Heart right ventricle (tissue), 16 donors: ENCODE results near the gene FAM83G. TPM values are rescaled to one million over a fixed set of nuclear protein-coding genes. Genes with fewer than 3 reads are reported as not detected.

Experiments used
- ATAC-seq, 8 donors: fragments of 200-7000 bp; cut with Tn5 transposase; one replicate each; pipeline ENCODE4 v1.9.1; 2020; ENCODE audit warnings: mild to moderate bottlenecking in 8 of 8, moderate library complexity in 8 of 8, moderate number of reproducible peaks in 1 of 8
- DNase-seq, 2 donors: peaks; one replicate each; pipeline ENCODE4 v3.0.0-alpha.2; 2020
- H3K27ac ChIP-seq, 10 donors: fragments of 200-600 bp; sonication (generic) in 2 of 10; one replicate each; pipeline versions ENCODE4 v1.5.0 to v1.8.0; 2020 to 2022; ENCODE audit warnings: mild to moderate bottlenecking in 3 of 10
- H3K27me3 ChIP-seq, 7 donors: fragments of 200-600 bp; one replicate each; pipeline ENCODE4 v1.8.0; 2021 to 2022; ENCODE audit warnings: mild to moderate bottlenecking in 2 of 7
- H3K36me3 ChIP-seq, 9 donors: fragments of 200-600 bp; sonication (generic) in 1 of 9; one replicate each; pipeline versions ENCODE4 v1.5.0 to v1.8.0; 2020 to 2022; ENCODE audit warnings: mild to moderate bottlenecking in 2 of 9
- H3K4me1 ChIP-seq, 9 donors: fragments of 200-600 bp; sonication (generic) in 1 of 9; one replicate each; pipeline versions ENCODE4 v1.5.0 to v1.8.0; 2020 to 2022; ENCODE audit warnings: mild to moderate bottlenecking in 4 of 9
- H3K4me3 ChIP-seq, 10 donors: fragments of 200-600 bp; sonication (generic) in 2 of 10; one replicate each; pipeline versions ENCODE4 v1.5.0 to v1.8.0; 2020 to 2022; ENCODE audit warnings: mild to moderate bottlenecking in 7 of 10, moderate library complexity in 2 of 10
- H3K9me3 ChIP-seq, 11 donors: fragments of 200-600 bp in 10 of 11; sonication (generic) in 2 of 11; one replicate each; pipeline versions ENCODE4 v1.5.0 to v1.8.0; 2013 to 2022; ENCODE audit warnings: mild to moderate bottlenecking in 2 of 11, control low read depth in 1 of 11, moderate library complexity in 1 of 11
- CTCF ChIP-seq, 9 donors: fragments of 200-600 bp; sonication (generic) in 2 of 9; IDR thresholded peaks; one replicate each; pipeline versions ENCODE4 v1.5.0 to v1.8.0; 2021 to 2022; ENCODE audit warnings: antibody characterized with exemption in 9 of 9, mild to moderate bottlenecking in 5 of 9, moderate library complexity in 1 of 9
- WGBS, 2 donors: extraction: QIAGEN DNeasy Blood & Tissue Kit; methylation state at CpG; one replicate each; pipeline ENCODE4 v1.1.7; 2013; ENCODE audit warnings: inconsistent platforms in 1 of 2; 5-methylcytosine and 5-hydroxymethylcytosine counted together
- intact Hi-C, 10 donors: fragments of 100-400 bp; cut with DNase I; formaldehyde crosslinking; loops; one replicate each; pipeline versions ENCODE4 v1.11.1 to v1.14.2; 2022
- polyA plus RNA-seq, 2 donors: library from polyadenylated mRNA; stranded (reverse); fragments of 200-250 nt; gene quantifications; one replicate each; pipeline ENCODE4 v1.2.3, GENCODE V29; 2013
- total RNA-seq, 10 donors: library from RNA; stranded (reverse); fragmentation: NEBNext Ultra II Directional in 3 of 10; extraction: Animal tissue kit (Norgen Biotek cat#: 25700) in 3 of 10; gene quantifications; one replicate each; pipeline versions ENCODE4 v1.2.1 to v1.2.4, GENCODE V29; 2021 to 2023
- donor health status: Arrhythmogenic right ventricular cardiomyopathy.
- donor health status: ischemic (EF 13 %, LVEDD 7.1; RV severe dilation, severe dysfunction).
- donor health status: healthy with polysubstance abuse.
- donor health status: DM: no; HTN: yes; CAD: no.
- donor health status: DM: no; HTN: no; CAD: no.
- donor health status: ischemic (EF 25% LVEDD 6.9; RV normal size, moderate dysfunction).
- donor health status: ischemic (EF 25% LVEDD 5.7; RV mildly dilated, moderate dysfunction).
- donor health status: healthy.
- donor health status: DM: yes; HTN: yes; CAD: no.
- donor health status: Ischemic cardiomyopathy.
- donor health status: ischemic (EF 35%, LVEDD 5.7; RV mildly dilated, moderate dysfunction).
- donor health status: nonischemic (EF 11% LVEDD 7.7; RV severe dilation, severe dysfunction).
- donor health status: DM: yes; HTN: yes; CAD: no.
- donor health status: PGD.
- donor health status: ischemic (EF 29% LVEDD 5.4; RV normal size, mild dysfunction).
- donor health status: nonischemic (EF 23%, LVEDD 6.1; RV moderate dilation, normal function).

The FAM83G gene
- total and polyA plus RNA-seq, 12 donors, result 0.96 to 5.5 (median 1.7) TPM

GRCh38 chr17:18996458-18996857 lies 8.1 kb downstream of the FAM83G start:
- intact Hi-C loops, result no loop called here
- no peak for TF ChIP-seq CTCF (IDR thresholded peaks at IDR 0.05)
- Histone ChIP-seq H3K9me3 (peaks cover 0 to 19% (median 9%) of the 10 kb centered on the region in 11 donors), H3K4me1 (peaks cover 0 to 5% (median 0%) of the 10 kb centered on the region in 9 donors), H3K36me3 (no peaks in the 10 kb centered on the region), H3K27me3 (no peaks in the 10 kb centered on the region), H3K27ac (no peak overlapping the region), H3K4me3 (no peak overlapping the region)
- 90 to 91% methylated on average over 2 of the region's 2 CpGs for WGBS, 2 donors
- ATAC-seq (no peak), DNase-seq (no peak)

- intact Hi-C loops, result no loop called here
- H3K27me3 ChIP-seq, result no peaks in the 10 kb centered on the region
- no peak overlapping the region for H3K4me3 ChIP-seq
- TF ChIP-seq CTCF (IDR thresholded peaks at IDR 0.05), result no peak
- H3K27ac ChIP-seq, result no peak overlapping the region
- 91 to 92% methylated on average over 3 of the region's 3 CpGs for WGBS, 2 donors
- no peaks in the 10 kb centered on the region for H3K4me1 ChIP-seq
- peaks cover 0 to 19% (median 9%) of the 10 kb centered on the region in 11 donors for H3K9me3 ChIP-seq
- DNase-seq (no peak), ATAC-seq (no peak)
- no peaks in the 10 kb centered on the region for H3K36me3 ChIP-seq
These were observed 9.3 kb downstream of the FAM83G start for GRCh38 chr17:18995220-18995619.

- H3K4me1 ChIP-seq, result no peaks in the 10 kb centered on the region
- 38 to 60% methylated on average over 1 of the region's 1 CpG for WGBS, 2 donors
- peaks cover 0 to 19% (median 9%) of the 10 kb centered on the region in 11 donors for H3K9me3 ChIP-seq
- ATAC-seq (no peak), DNase-seq (no peak)
- H3K27me3 ChIP-seq, result no peaks in the 10 kb centered on the region
- H3K36me3 ChIP-seq, result no peaks in the 10 kb centered on the region
- no peak for TF ChIP-seq CTCF (IDR thresholded peaks at IDR 0.05)
- H3K27ac ChIP-seq, result no peak overlapping the region
- H3K4me3 ChIP-seq, result no peak overlapping the region
- intact Hi-C loops, result no loop called here
These were observed 9.9 kb downstream of the FAM83G start for GRCh38 chr17:18994631-18995030.

GRCh38 chr17:18993905-18994526 lies 10.5 kb downstream of the FAM83G start:
- DNase-seq, result no peak
- intact Hi-C loops, result no loop called here
- H3K4me3 ChIP-seq, result no peak overlapping the region
- no peaks in the 10 kb centered on the region for H3K36me3 ChIP-seq
- no peaks in the 10 kb centered on the region for H3K4me1 ChIP-seq
- TF ChIP-seq CTCF (IDR thresholded peaks at IDR 0.05), result no peak
- H3K27me3 ChIP-seq, result no peaks in the 10 kb centered on the region
- WGBS, 2 donors, result 75 to 77% methylated on average over 16 of the region's 16 CpGs
- H3K9me3 ChIP-seq, result peaks cover 0 to 19% (median 9%) of the 10 kb centered on the region in 11 donors
- ATAC-seq, result no peak
- no peak overlapping the region for H3K27ac ChIP-seq
